Osteoblast (primary cell): ENCODE results near the gene AKAP13. TPM values are rescaled to one million over a fixed set of nuclear protein-coding genes. Genes with fewer than 3 reads are reported as not detected.
"Not testable (repeated sequence)": the region's sequence is repeated elsewhere in the genome, so short reads cannot be mapped to it uniquely, and the experiment has no call there.

Experiments
- DNase-seq: peaks from one replicate; pipeline ENCODE4 v3.0.0; 2011; ENCODE audit warnings: low spot score, mixed read lengths; ENCODE audit not compliant: insufficient read length; ENCODE audit errors: missing footprints
- H2AFZ ChIP-seq: 2 replicates; pipeline ENCODE4 v1.6.0; 2011; ENCODE audit warnings: mild to moderate bottlenecking, low read length
- H3K27ac ChIP-seq: 2 replicates; pipeline ENCODE4 v1.5.1; 2011; ENCODE audit warnings: mild to moderate bottlenecking, low read depth, low read length, moderate library complexity
- H3K27me3 ChIP-seq: 2 replicates; pipeline ENCODE4 v1.6.0; 2012; ENCODE audit warnings: mild to moderate bottlenecking, control low read depth, inconsistent platforms, low read length, moderate library complexity; ENCODE audit not compliant: insufficient read depth
- H3K36me3 ChIP-seq: 2 replicates; pipeline ENCODE4 v1.5.1; 2011; ENCODE audit warnings: mild to moderate bottlenecking, low read length, control low read depth, moderate library complexity; ENCODE audit not compliant: insufficient read depth
- H3K4me1 ChIP-seq: 2 replicates; pipeline ENCODE4 v1.5.1; 2011; ENCODE audit warnings: mild to moderate bottlenecking, low read length, control low read depth, moderate library complexity; ENCODE audit not compliant: insufficient read depth
- H3K4me2 ChIP-seq: 2 replicates; pipeline ENCODE4 v1.6.0; 2011; ENCODE audit warnings: mild to moderate bottlenecking, low read length; ENCODE audit not compliant: insufficient read depth
- H3K4me3 ChIP-seq: fragments of 200-600 bp; sonication (generic); 3 replicates; pipeline ENCODE4 v1.5.1; 2012; ENCODE audit warnings: mild to moderate bottlenecking, low read length, inconsistent platforms; ENCODE audit not compliant: insufficient read depth
- H3K79me2 ChIP-seq: 2 replicates; pipeline ENCODE4 v1.6.0; 2012; ENCODE audit warnings: mild to moderate bottlenecking, low read length, control low read depth, inconsistent platforms; ENCODE audit not compliant: insufficient read depth
- H3K9me3 ChIP-seq: 2 replicates; pipeline ENCODE4 v1.5.1; 2011; ENCODE audit warnings: low read depth, low read length, control low read depth
- H4K20me1 ChIP-seq: 2 replicates; pipeline ENCODE4 v1.6.0; 2012; ENCODE audit warnings: mild to moderate bottlenecking, low read length, control low read depth; ENCODE audit not compliant: insufficient read depth
- total RNA-seq: library from RNA; depleted of rRNA; stranded (reverse); fragments of >200 nt; gene quantifications from 2 replicates; pipeline ENCODE4 v1.2.3, GENCODE V29; 2012
- TF ChIP-seq, protein P1 (sequence below): IDR thresholded peaks from 2 replicates; pipeline ENCODE4 v1.5.1; 2011; ENCODE audit warnings: mild to moderate bottlenecking, low read depth, low read length, moderate library complexity; ENCODE audit errors: extremely low read depth

The AKAP13 gene
- total RNA-seq, 1 donor = 77.1 TPM

DNA sequence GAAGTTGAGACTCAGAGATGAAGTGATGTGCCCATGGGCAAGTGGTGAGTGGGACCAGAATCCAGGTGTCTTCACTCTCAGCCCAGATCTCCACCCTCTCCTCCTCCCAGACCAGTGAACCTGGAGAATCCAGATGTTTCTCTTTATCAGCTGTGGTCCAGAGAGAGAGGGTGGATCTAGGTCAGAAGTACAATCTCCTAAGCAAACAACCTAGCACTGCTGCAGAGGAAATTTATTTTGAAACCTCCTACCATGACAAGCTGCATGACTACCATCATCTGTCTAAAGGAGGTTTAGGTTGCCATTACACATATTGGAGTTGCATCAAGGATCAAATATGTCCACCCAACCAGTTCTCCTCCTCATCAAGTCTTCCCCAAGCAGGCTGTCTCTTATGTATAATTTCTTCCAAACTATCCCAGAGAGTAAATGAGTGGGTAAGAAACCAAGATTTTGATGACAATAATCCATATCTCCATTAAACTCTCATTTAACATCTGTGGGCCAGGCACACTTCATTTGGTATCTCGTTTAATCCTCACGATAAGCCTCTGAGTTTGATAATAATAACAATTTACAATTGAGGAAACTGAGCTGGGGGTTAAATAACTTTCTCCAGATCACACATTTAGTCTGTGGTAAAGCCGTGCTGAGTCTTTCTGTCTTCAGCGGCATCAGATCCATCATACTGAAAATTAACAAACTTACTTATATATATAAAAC, 35.0 kb upstream of the AKAP13 start:
- not testable (repeated sequence) for H3K4me3 ChIP-seq, H3K36me3 ChIP-seq, H2AFZ ChIP-seq, H3K9me3 ChIP-seq, H4K20me1 ChIP-seq, DNase-seq, H3K79me2 ChIP-seq, H3K27me3 ChIP-seq
- Histone ChIP-seq H3K4me2 (peak overlapping the region; percentile 76), H3K4me1 (peaks cover 12% of the 10 kb centered on the region), H3K27ac (peak overlapping the region; percentile 68)

DNA sequence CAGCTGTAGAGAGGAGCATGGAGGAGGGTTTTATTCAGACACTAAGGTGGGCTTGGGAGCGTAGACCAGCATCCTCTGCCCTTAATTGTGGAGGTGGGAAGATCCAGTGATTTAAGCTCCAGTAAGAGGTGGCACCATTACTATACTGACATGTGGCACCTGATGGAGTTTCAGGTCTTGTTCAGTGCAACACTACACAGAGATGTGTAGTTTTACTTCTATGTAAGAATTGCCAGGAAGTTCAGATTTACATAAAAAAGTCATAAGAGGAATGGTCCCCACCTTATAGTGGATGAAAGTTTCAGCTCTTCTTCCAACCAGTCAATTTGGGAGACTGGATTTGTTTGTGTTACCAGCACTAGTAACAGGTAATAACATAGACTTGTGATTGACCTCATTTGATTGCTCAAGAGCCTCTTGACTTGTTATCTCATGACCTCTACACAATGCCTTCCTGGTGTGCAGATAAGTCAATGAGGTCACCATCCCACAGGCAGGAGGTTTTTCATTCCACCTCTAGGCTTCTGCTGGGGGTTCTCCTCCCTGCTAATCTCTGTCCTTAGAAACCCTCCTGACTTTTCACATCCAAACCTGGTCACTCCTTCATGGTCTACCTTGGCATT, 33.8 kb upstream of the AKAP13 start:
- H3K79me2 ChIP-seq, H3K4me2 ChIP-seq, H3K27ac ChIP-seq, H2AFZ ChIP-seq, H3K9me3 ChIP-seq, H3K4me3 ChIP-seq, H4K20me1 ChIP-seq, H3K27me3 ChIP-seq, H3K36me3 ChIP-seq, DNase-seq: not testable (repeated sequence)
- peaks cover 12% of the 10 kb centered on the region for H3K4me1 ChIP-seq

DNA sequence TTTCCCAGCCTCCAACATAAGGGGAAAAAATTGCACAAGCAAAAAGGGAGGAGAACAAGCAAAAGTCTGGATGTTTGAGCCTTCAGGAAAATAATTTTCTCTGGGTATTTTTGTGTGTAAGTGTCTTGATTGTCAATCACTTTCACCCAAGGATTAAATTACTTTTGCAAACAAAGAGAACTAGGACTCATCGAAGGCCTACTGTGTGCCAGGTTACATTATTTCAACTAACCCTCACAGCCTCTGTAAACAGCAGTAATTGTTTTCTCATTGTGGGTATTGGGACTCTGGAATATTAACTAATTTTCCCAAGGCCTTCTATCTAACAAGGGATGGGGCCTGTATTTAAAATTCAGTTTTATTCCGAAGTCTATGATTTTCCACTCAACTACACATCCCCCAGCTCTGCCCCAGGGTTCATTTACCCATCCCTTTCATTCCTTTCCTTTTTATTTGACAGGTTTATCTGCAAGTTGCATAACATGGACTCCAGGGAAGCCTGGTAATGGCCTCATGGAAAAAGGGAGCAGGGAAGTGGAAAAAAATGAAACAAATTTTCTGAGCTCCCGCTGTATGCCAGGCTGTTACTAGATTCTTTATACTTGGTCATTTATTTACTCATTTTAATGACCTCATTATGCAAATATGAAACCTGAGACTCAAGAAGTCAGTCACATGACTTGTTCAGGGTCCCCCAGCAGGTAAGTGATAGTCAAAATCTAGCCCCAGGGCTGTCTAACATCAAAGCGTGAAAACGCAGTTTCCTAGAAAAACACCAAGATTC, 32.9 kb upstream of the AKAP13 start:
- H3K79me2 ChIP-seq, DNase-seq, H4K20me1 ChIP-seq, H3K4me3 ChIP-seq, H3K27me3 ChIP-seq, H2AFZ ChIP-seq, H3K36me3 ChIP-seq, H3K27ac ChIP-seq, H3K4me2 ChIP-seq, H3K9me3 ChIP-seq: not testable (repeated sequence)
- peaks cover 12% of the 10 kb centered on the region for H3K4me1 ChIP-seq

DNA sequence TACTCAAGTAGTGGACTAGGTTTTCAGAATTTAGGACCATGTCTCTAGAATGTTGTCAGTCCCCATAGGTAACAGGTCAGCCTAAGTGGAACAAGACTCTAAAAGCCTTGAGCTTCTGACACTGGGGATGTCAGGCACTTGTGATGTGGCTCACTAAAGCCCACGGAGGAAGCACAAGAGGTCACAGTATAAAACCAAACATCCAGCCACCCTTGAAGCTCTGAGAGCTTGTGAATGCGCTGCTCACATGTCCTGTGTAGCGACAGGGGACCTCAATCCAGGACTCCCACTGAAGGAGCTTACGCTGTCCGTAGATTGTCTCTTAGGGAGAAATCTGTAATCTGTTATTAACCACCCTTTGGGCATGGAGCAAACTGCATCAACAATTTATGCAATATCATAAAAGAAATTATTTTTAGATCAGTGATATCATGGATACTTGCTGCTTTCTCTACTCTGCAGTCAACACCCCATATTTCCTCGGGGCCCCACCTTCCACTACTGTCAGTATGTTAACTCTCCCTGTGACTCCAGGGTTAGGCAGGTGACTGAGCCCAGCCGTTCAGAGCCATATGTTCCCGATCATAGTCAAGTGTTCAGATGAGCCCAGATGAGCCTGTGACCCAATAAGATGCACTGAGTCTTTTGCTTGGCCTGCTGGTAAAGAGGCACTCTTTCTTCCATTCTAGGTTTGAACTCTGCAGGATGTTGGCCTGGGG, 32.2 kb upstream of the AKAP13 start:
- peaks cover 12% of the 10 kb centered on the region for H3K4me1 ChIP-seq
- H3K27ac ChIP-seq, H2AFZ ChIP-seq, H3K4me2 ChIP-seq, H4K20me1 ChIP-seq, H3K27me3 ChIP-seq, DNase-seq, H3K36me3 ChIP-seq, H3K79me2 ChIP-seq, H3K4me3 ChIP-seq, H3K9me3 ChIP-seq: not testable (repeated sequence)

DNA sequence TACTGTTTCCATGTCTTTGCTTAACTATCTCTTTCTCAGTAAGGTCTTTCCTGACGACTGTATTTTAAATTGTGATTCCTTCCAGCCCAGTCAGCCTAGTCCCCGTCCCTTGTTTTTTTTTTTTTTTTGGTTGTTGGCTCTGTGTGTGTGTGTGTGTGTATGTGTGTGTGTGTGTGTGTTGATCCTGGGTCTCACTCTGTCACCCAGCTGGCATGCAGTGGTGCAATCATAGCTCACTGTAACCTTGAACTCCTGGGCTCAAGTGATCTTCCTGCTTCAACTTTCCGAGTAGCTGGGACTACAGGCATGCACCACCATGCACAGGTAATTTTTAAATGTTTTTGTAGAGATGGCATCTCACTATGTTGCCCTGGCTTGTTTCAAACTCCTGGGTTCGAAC, 31.3 kb upstream of the AKAP13 start:
- not testable (repeated sequence) for H2AFZ ChIP-seq, H3K27ac ChIP-seq, H3K27me3 ChIP-seq, H3K36me3 ChIP-seq, H3K4me3 ChIP-seq, H3K79me2 ChIP-seq, H3K9me3 ChIP-seq, H4K20me1 ChIP-seq, H3K4me2 ChIP-seq, DNase-seq
- peaks cover 12% of the 10 kb centered on the region for H3K4me1 ChIP-seq

DNA sequence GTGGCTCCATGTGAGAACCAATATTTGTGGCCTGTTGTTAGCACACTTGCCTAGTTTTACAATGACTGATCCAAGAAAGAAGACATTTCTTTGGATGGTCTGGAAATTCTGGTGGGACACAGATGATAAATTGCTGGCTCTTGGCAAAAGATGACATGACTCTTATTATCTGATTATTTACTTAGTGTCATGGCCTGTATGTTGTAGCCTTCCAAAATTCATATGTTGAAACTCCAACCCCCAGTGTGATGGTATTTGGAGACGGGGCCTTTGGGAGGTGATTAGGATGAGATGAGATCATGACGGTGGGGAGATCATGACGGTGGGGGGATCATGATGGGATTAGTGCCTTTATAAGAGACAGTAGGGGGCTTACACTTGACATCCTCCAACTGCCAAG, 30.0 kb upstream of the AKAP13 start:
- Histone ChIP-seq H4K20me1 (no peaks in the 10 kb centered on the region), H3K4me2 (no peak overlapping the region), H3K4me3 (no peak overlapping the region), H3K36me3 (no peaks in the 10 kb centered on the region), H3K9me3 (no peaks in the 10 kb centered on the region), H3K27ac (no peak overlapping the region), H2AFZ (no peak overlapping the region), H3K27me3 (no peaks in the 10 kb centered on the region), H3K4me1 (peaks cover 10% of the 10 kb centered on the region), H3K79me2 (no peaks in the 10 kb centered on the region)
- no peak for DNase-seq
- TF ChIP-seq, protein P1, sequence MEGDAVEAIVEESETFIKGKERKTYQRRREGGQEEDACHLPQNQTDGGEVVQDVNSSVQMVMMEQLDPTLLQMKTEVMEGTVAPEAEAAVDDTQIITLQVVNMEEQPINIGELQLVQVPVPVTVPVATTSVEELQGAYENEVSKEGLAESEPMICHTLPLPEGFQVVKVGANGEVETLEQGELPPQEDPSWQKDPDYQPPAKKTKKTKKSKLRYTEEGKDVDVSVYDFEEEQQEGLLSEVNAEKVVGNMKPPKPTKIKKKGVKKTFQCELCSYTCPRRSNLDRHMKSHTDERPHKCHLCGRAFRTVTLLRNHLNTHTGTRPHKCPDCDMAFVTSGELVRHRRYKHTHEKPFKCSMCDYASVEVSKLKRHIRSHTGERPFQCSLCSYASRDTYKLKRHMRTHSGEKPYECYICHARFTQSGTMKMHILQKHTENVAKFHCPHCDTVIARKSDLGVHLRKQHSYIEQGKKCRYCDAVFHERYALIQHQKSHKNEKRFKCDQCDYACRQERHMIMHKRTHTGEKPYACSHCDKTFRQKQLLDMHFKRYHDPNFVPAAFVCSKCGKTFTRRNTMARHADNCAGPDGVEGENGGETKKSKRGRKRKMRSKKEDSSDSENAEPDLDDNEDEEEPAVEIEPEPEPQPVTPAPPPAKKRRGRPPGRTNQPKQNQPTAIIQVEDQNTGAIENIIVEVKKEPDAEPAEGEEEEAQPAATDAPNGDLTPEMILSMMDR = no peak

DNA sequence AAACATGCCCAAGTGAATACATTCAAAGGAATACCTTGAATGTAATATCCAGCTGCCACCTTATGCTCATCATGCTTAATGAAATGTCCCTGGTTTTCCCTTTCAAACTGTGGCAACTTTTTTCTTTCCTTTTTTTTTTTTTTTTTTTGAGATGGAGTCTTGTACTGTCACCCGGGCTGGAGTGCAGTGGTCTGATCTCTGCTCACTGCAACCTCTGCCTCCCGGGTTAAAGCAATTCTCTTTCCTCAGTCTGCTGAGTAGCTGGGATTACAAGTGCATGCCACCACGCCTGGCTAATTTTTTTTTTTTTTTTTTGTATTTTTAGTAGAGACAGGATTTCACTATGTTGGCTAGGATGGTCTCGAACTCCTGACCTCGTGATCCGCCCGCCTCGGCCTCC, 28.9 kb upstream of the AKAP13 start:
- not testable (repeated sequence) for H3K9me3 ChIP-seq, H3K4me2 ChIP-seq, DNase-seq, H3K4me3 ChIP-seq, H3K27ac ChIP-seq, H3K27me3 ChIP-seq, H3K36me3 ChIP-seq, H3K79me2 ChIP-seq, H3K4me1 ChIP-seq, H2AFZ ChIP-seq, H4K20me1 ChIP-seq
